ENCODE measurements around the gene DAAM1.

DAAM1 gene

GRCh38 chr14:59281609-59282377 lies 93.3 kb downstream of the DAAM1 start:
- no peak for TF ChIP-seq CTCF (IDR thresholded peaks at IDR 0.05; ENCODE audit: low read depth, low read length)
- no peak for TF ChIP-seq EZH2phosphoT487 (IDR thresholded peaks at IDR 0.05; ENCODE audit: low read depth)
- H2AFZ ChIP-seq (ENCODE audit: low read depth, low read length): no peak overlapping the region
- H3K27me3 ChIP-seq (ENCODE audit: low read depth, low read length): no peaks in the 10 kb centered on the region
- no peaks in the 10 kb centered on the region for H4K20me1 ChIP-seq (ENCODE audit: insufficient read depth, low read length)
- H3K4me2 ChIP-seq (ENCODE audit: low read length): no peak overlapping the region
- H3K4me3 ChIP-seq (ENCODE audit: low read length): no peak overlapping the region
- H3K27ac ChIP-seq (ENCODE audit: low read length): no peak overlapping the region
- no peak overlapping the region for H3K9ac ChIP-seq (ENCODE audit: low read length)
- H3K36me3 ChIP-seq (replicated peaks; ENCODE audit: low read depth, low read length): peaks cover 12% of the 10 kb centered on the region
- H3K79me2 ChIP-seq (ENCODE audit: low read length): no peaks in the 10 kb centered on the region
- H3K9me3 ChIP-seq (ENCODE audit: insufficient read depth, low read length): peaks cover 5% of the 10 kb centered on the region; the same call in 1 of the 2 replicates
- H3K4me1 ChIP-seq (ENCODE audit: low read length): peaks cover 18% of the 10 kb centered on the region

GRCh38 chr14:59282378-59282765 lies 93.9 kb downstream of the DAAM1 start:
- H3K4me2 ChIP-seq (ENCODE audit: low read length): no peak overlapping the region
- no peak overlapping the region for H3K27ac ChIP-seq (ENCODE audit: low read length)
- TF ChIP-seq EZH2phosphoT487 (IDR thresholded peaks at IDR 0.05; ENCODE audit: low read depth): no peak
- TF ChIP-seq CTCF (IDR thresholded peaks at IDR 0.05; ENCODE audit: low read depth, low read length): no peak
- H3K9me3 ChIP-seq (ENCODE audit: insufficient read depth, low read length): peaks cover 5% of the 10 kb centered on the region; the same call in 1 of the 2 replicates
- no peak overlapping the region for H3K4me3 ChIP-seq (ENCODE audit: low read length)
- peaks cover 19% of the 10 kb centered on the region for H3K4me1 ChIP-seq (ENCODE audit: low read length)
- H3K79me2 ChIP-seq (ENCODE audit: low read length): no peaks in the 10 kb centered on the region
- no peaks in the 10 kb centered on the region for H3K27me3 ChIP-seq (ENCODE audit: low read depth, low read length)
- H4K20me1 ChIP-seq (ENCODE audit: insufficient read depth, low read length): no peaks in the 10 kb centered on the region
- no peak overlapping the region for H2AFZ ChIP-seq (ENCODE audit: low read depth, low read length)
- no peak overlapping the region for H3K9ac ChIP-seq (ENCODE audit: low read length)
- peaks cover 12% of the 10 kb centered on the region for H3K36me3 ChIP-seq (replicated peaks; ENCODE audit: low read depth, low read length)

GRCh38 chr14:59283361-59283760 lies 94.9 kb downstream of the DAAM1 start:
- Histone ChIP-seq H4K20me1 (ENCODE audit: insufficient read depth, low read length) (no peaks in the 10 kb centered on the region), H3K4me1 (ENCODE audit: low read length) (peaks cover 10% of the 10 kb centered on the region), H3K9me3 (ENCODE audit: insufficient read depth, low read length) (peaks cover 5% of the 10 kb centered on the region; the same call in 1 of the 2 replicates), H3K4me3 (ENCODE audit: low read length) (no peak overlapping the region), H3K4me2 (ENCODE audit: low read length) (no peak overlapping the region), H3K9ac (ENCODE audit: low read length) (no peak overlapping the region), H3K27me3 (ENCODE audit: low read depth, low read length) (no peaks in the 10 kb centered on the region), H3K79me2 (ENCODE audit: low read length) (no peaks in the 10 kb centered on the region), H2AFZ (ENCODE audit: low read depth, low read length) (no peak overlapping the region), H3K27ac (ENCODE audit: low read length) (no peak overlapping the region), H3K36me3 (replicated peaks; ENCODE audit: low read depth, low read length) (peaks cover 12% of the 10 kb centered on the region)
- TF ChIP-seq EZH2phosphoT487 (IDR thresholded peaks at IDR 0.05; ENCODE audit: low read depth) (no peak), CTCF (IDR thresholded peaks at IDR 0.05; ENCODE audit: low read depth, low read length) (no peak)

- Histone ChIP-seq H3K27ac (ENCODE audit: low read length) (no peak overlapping the region), H3K9me3 (ENCODE audit: insufficient read depth, low read length) (peaks cover 5% of the 10 kb centered on the region; the same call in 1 of the 2 replicates), H4K20me1 (ENCODE audit: insufficient read depth, low read length) (no peaks in the 10 kb centered on the region), H3K79me2 (ENCODE audit: low read length) (no peaks in the 10 kb centered on the region), H3K9ac (ENCODE audit: low read length) (no peak overlapping the region), H3K4me2 (ENCODE audit: low read length) (no peak overlapping the region), H3K4me1 (ENCODE audit: low read length) (peaks cover 8% of the 10 kb centered on the region), H3K27me3 (ENCODE audit: low read depth, low read length) (no peaks in the 10 kb centered on the region), H2AFZ (ENCODE audit: low read depth, low read length) (no peak overlapping the region), H3K4me3 (ENCODE audit: low read length) (no peak overlapping the region), H3K36me3 (replicated peaks; ENCODE audit: low read depth, low read length) (peaks cover 12% of the 10 kb centered on the region)
- no peak for TF ChIP-seq EZH2phosphoT487 (IDR thresholded peaks at IDR 0.05; ENCODE audit: low read depth)
Observed at GRCh38 chr14:59284059-59284458, 95.6 kb downstream of the DAAM1 start.
